Tibial nerve (tissue), 3 donors: Measurements from ENCODE around the gene MYO1D.

Source experiments
- CTCF ChIP-seq, 5 experiments: fragments of 200-600 bp in 3 of 5; fragments of 450-650 bp in 2 of 5; sonication (generic) in 3 of 5; IDR thresholded peaks; one replicate each; pipeline ENCODE4 v1.5.1; 2016 to 2019; ENCODE audit warnings: antibody characterized with exemption in 5 of 5, mild to moderate bottlenecking in 3 of 5, moderate library complexity in 2 of 5
- POLR2A ChIP-seq, 2 donors: fragments of 450-650 bp; IDR thresholded peaks; one replicate each; pipeline ENCODE4 v1.6.1; 2017; ENCODE audit warnings: antibody characterized with exemption in 2 of 2, mild to moderate bottlenecking in 2 of 2, moderate library complexity in 2 of 2

- TF ChIP-seq CTCF (IDR thresholded peaks at IDR 0.05) (peak in 1 of 5 experiments; percentile 9), POLR2A (IDR thresholded peaks at IDR 0.05) (peak in 1 of 2 donors; percentile 39)
Observed at GRCh38 chr17:32486111-32486700, 390.7 kb downstream of the MYO1D start.
